Tibial artery (tissue), 4 donors: ENCODE measurements around the gene NTN5.

ENCODE experiments used
- DNase-seq, 2 donors: peaks; one replicate each; pipeline ENCODE4 v3.0.0-alpha.2; 2019
- H3K27ac ChIP-seq, 2 donors: fragments of 200-600 bp; sonication (generic) in 1 of 2; 1 replicate in 1 of 2; 2 replicates in 1 of 2; pipeline ENCODE4 v1.5.1; 2018 to 2019; ENCODE audit warnings: mild to moderate bottlenecking in 1 of 2
- H3K27me3 ChIP-seq, 2 donors: fragments of 200-600 bp; sonication (generic) in 1 of 2; one replicate each; pipeline versions ENCODE4 v1.5.1 to v1.6.0; 2016 to 2019
- H3K36me3 ChIP-seq, 3 donors: fragments of 200-600 bp; sonication (generic) in 2 of 3; one replicate each; pipeline ENCODE4 v1.5.1; 2016 to 2019; ENCODE audit warnings: mild to moderate bottlenecking in 2 of 3
- H3K4me1 ChIP-seq, 4 donors: fragments of 200-600 bp; sonication (generic) in 2 of 4; 1 replicate in 3 of 4; 2 replicates in 1 of 4; pipeline ENCODE4 v1.5.1; 2016 to 2019
- H3K4me3 ChIP-seq, 2 donors: fragments of 200-600 bp; sonication (generic) in 1 of 2; 1 replicate in 1 of 2; 2 replicates in 1 of 2; pipeline ENCODE4 v1.5.1; 2018 to 2019; ENCODE audit warnings: mild to moderate bottlenecking in 2 of 2
- H3K9me3 ChIP-seq, 3 donors: fragments of 200-600 bp; sonication (generic) in 1 of 3; one replicate each; pipeline ENCODE4 v1.5.1; 2016 to 2019
- intact Hi-C: fragments of 100-400 bp; cut with DNase I; formaldehyde crosslinking; loops from one replicate; pipeline ENCODE4 v1.15.0; 2023; ENCODE audit warnings: low total_unique reads
- TF ChIP-seq, protein P1 (sequence below), 2 experiments: fragments of 200-600 bp in 1 of 2; fragments of 450-650 bp in 1 of 2; IDR thresholded peaks; one replicate each; pipeline ENCODE4 v1.5.1; 2017 to 2019; ENCODE audit warnings: antibody characterized with exemption in 2 of 2, mild to moderate bottlenecking in 1 of 2, moderate library complexity in 1 of 2

NTN5 gene

DNA sequence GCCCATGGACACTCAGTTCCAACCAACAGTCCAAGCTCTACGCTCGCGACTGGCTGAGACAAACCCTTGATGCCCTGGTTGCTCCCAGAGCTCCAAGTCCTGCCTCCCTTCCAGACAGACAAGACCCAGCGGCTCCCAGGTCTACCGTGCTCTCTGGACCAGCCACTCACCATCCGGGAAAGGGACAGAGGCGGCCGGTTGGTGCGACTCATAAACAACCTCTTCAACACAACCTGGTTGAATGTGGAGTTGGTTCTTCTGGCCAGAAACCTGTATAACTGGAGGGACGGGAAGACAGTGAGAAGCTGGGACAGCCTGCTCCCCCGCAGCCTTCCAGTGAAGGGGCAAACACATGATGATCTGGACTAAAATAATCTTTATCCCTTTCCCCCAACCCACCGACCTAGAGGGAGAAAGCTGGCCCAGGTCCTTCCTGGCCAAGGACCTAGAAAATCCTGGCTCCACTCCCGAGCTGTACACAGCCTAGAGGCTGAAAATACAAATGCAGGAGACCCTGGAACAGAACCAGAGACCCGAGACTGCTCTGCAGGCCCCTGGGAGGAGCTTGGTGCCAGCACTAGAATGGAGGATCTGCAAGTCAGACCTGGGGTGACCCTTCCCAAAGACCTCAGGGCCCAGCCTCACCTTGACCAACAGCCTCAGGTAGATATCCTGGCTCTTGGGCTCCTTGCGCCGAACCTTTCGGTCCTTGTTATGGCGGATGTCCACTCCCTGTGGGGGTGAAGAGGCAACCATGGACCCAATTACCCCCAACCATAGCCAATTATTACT, 55.5 kb downstream of the NTN5 start:
- TF ChIP-seq, protein P1, sequence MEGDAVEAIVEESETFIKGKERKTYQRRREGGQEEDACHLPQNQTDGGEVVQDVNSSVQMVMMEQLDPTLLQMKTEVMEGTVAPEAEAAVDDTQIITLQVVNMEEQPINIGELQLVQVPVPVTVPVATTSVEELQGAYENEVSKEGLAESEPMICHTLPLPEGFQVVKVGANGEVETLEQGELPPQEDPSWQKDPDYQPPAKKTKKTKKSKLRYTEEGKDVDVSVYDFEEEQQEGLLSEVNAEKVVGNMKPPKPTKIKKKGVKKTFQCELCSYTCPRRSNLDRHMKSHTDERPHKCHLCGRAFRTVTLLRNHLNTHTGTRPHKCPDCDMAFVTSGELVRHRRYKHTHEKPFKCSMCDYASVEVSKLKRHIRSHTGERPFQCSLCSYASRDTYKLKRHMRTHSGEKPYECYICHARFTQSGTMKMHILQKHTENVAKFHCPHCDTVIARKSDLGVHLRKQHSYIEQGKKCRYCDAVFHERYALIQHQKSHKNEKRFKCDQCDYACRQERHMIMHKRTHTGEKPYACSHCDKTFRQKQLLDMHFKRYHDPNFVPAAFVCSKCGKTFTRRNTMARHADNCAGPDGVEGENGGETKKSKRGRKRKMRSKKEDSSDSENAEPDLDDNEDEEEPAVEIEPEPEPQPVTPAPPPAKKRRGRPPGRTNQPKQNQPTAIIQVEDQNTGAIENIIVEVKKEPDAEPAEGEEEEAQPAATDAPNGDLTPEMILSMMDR (IDR thresholded peaks at IDR 0.05), result no peak
- peaks cover 24 to 35% (median 31%) of the 10 kb centered on the region in 3 donors for H3K36me3 ChIP-seq
- intact Hi-C loops, result no loop called here

DNA sequence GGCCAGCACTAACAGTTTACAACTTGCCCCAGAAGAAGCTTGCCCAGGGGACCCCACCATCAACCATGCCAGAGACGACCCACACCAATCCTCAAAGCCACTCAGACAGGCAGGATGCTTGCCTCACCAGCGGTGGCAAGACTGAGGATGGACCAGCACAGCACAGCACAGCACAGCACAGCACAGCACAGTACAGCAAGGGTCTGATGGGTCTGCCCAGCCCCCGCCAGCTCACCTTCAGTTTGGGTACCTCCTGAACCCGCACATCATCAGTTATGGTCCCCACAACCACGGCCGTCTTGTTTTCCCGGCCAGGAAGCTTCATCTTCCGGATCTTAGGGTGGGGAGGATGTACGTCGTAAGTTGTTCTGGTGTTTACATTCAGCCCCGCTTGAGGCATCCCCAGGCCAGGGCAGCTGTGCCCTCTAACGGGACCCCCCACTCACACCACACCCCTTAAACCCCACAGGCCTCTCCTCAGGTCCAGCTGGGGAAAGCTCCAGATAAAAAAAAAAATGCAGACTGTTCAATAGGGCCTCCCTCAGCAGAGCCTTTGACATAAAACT, 56.2 kb downstream of the NTN5 start:
- H3K27ac ChIP-seq, result no peak overlapping the region
- no peak overlapping the region for H3K4me3 ChIP-seq
- DNase-seq, result no peak
- no peaks in the 10 kb centered on the region for H3K27me3 ChIP-seq
- peaks cover 0 to 62% (median 22%) of the 10 kb centered on the region in 4 donors for H3K4me1 ChIP-seq
- H3K36me3 ChIP-seq, result peaks cover 24 to 33% (median 31%) of the 10 kb centered on the region in 3 donors
- intact Hi-C loops, result no loop called here
- TF ChIP-seq, protein P1 (IDR thresholded peaks at IDR 0.05), result no peak
- H3K9me3 ChIP-seq, result no peaks in the 10 kb centered on the region

More for the DNA sequence above, 55.5 kb downstream of the NTN5 start:
- DNase-seq, result peak in 1 of 2 donors; percentile 60
- H3K4me3 ChIP-seq, result peak overlapping the region; percentile 72 to 81
- H3K4me1 ChIP-seq, result peaks cover 0 to 62% (median 22%) of the 10 kb centered on the region in 4 donors
- peak overlapping the region in 1 of 2 donors; percentile 91 for H3K27ac ChIP-seq
- H3K27me3 ChIP-seq, result no peaks in the 10 kb centered on the region
- no peaks in the 10 kb centered on the region for H3K9me3 ChIP-seq

DNA sequence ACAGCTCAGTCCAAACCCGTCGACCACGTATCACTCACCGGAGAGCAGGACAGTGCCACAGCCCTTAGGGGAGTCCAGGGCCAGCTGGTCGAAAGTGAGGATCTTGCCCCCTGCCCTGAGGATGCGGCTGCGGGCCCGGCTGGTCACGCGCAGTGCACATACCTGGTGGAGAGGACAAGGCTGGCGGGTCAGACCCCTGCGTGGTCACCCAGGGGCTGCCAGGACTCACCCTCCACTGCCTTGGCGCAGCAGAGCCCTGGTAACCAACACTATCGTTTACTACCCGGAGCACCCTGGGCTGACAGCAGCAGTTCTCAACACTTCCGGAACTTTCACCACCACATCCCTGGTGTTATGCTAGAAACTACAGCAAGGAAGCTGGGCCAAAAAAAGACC, 56.8 kb downstream of the NTN5 start:
- Histone ChIP-seq H3K9me3 (no peaks in the 10 kb centered on the region), H3K27ac (no peak overlapping the region), H3K36me3 (peaks cover 24 to 33% (median 31%) of the 10 kb centered on the region in 3 donors), H3K4me1 (peaks cover 0 to 62% (median 22%) of the 10 kb centered on the region in 4 donors), H3K27me3 (no peaks in the 10 kb centered on the region), H3K4me3 (no peak overlapping the region)
- intact Hi-C loops, result no loop called here
- DNase-seq, result peak in 1 of 2 donors; percentile 61
- TF ChIP-seq, protein P1 (IDR thresholded peaks at IDR 0.05), result no peak

GRCh38 chr19:48615231-48616040, 57.4 kb downstream of the NTN5 start:
- Histone ChIP-seq H3K4me3 (no peak overlapping the region), H3K36me3 (peaks cover 24 to 33% (median 31%) of the 10 kb centered on the region in 3 donors), H3K9me3 (no peaks in the 10 kb centered on the region), H3K4me1 (peaks cover 0 to 57% (median 22%) of the 10 kb centered on the region in 4 donors), H3K27ac (no peak overlapping the region), H3K27me3 (no peaks in the 10 kb centered on the region)
- DNase-seq, result peak in 1 of 2 donors; percentile 64
- TF ChIP-seq, protein P1 (IDR thresholded peaks at IDR 0.05), result no peak
- intact Hi-C loops, result no loop called here

- Histone ChIP-seq H3K27me3 (no peaks in the 10 kb centered on the region), H3K36me3 (peaks cover 24 to 33% (median 31%) of the 10 kb centered on the region in 3 donors), H3K9me3 (no peaks in the 10 kb centered on the region), H3K27ac (no peak within 1 kb of the TSS), H3K4me1 (peaks cover 0 to 49% (median 16%) of the 10 kb centered on the region in 4 donors), H3K4me3 (no peak within 1 kb of the TSS)
- TF ChIP-seq, protein P1 (IDR thresholded peaks at IDR 0.05), result no peak
- peak in 1 of 2 donors; percentile 64 for DNase-seq
- intact Hi-C loops, result no loop called here
Observed at GRCh38 chr19:48614436-48615230, 58.2 kb downstream of the NTN5 start, which contains the start of gene FAM83E. TSS of gene FAM83E (minus strand) at chr19:48615076. CDS start at chr19:48613372, 1,704 bp downstream.
